HCT116 (cell line): ENCODE data around the gene IRGQ.

Experiments used
- ATF3 ChIP-seq: IDR thresholded peaks from 2 replicates; pipeline ENCODE4 v1.6.1; 2012
- EZH2 ChIP-seq: fragments of 200-600 bp; sonication (generic); IDR thresholded peaks from 2 replicates; pipeline ENCODE4 v1.6.1; 2017; ENCODE audit warnings: antibody characterized with exemption, mixed run types
- POLR2AphosphoS5 ChIP-seq: IDR thresholded peaks from 2 replicates; pipeline ENCODE4 v1.6.1; 2011; ENCODE audit warnings: mild to moderate bottlenecking, low read depth, low read length, moderate library complexity
- TF ChIP-seq, protein P1 (sequence below), 3 experiments: fragments of 200-600 bp in 1 of 3; sonication (generic) in 1 of 3; IDR thresholded peaks in 2 of 3; conservative IDR thresholded peaks in 1 of 3; 2 replicates each; pipeline ENCODE4 v1.5.1; 2012 to 2017; ENCODE audit warnings: low read depth in 2 of 3, low read length in 2 of 3, antibody characterized with exemption in 1 of 3, borderline replicate concordance in 1 of 3, control low read depth in 1 of 3, mild to moderate bottlenecking in 1 of 3, mixed read lengths in 1 of 3, mixed run types in 1 of 3, moderate library complexity in 1 of 3; ENCODE audit not compliant: insufficient read depth in 1 of 3
- TF ChIP-seq, protein P2 (sequence below): IDR thresholded peaks from 2 replicates; pipeline ENCODE4 v1.6.1; 2012; ENCODE audit warnings: low read depth

GRCh38 chr19:43554317-43554895 is 41.5 kb downstream of the IRGQ start:
- TF ChIP-seq, protein P1, sequence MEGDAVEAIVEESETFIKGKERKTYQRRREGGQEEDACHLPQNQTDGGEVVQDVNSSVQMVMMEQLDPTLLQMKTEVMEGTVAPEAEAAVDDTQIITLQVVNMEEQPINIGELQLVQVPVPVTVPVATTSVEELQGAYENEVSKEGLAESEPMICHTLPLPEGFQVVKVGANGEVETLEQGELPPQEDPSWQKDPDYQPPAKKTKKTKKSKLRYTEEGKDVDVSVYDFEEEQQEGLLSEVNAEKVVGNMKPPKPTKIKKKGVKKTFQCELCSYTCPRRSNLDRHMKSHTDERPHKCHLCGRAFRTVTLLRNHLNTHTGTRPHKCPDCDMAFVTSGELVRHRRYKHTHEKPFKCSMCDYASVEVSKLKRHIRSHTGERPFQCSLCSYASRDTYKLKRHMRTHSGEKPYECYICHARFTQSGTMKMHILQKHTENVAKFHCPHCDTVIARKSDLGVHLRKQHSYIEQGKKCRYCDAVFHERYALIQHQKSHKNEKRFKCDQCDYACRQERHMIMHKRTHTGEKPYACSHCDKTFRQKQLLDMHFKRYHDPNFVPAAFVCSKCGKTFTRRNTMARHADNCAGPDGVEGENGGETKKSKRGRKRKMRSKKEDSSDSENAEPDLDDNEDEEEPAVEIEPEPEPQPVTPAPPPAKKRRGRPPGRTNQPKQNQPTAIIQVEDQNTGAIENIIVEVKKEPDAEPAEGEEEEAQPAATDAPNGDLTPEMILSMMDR (IDR thresholded peaks at IDR 0.05 in 2 of 3, conservative IDR thresholded peaks at IDR 0.05 in 1 of 3; ENCODE audit: borderline replicate concordance in 1 of 3, insufficient read depth in 1 of 3, low read depth in 2 of 3, low read length in 2 of 3) = no peak
- TF ChIP-seq ATF3 (no peak), POLR2AphosphoS5 (no peak), EZH2 (no peak)
- TF ChIP-seq, protein P2, sequence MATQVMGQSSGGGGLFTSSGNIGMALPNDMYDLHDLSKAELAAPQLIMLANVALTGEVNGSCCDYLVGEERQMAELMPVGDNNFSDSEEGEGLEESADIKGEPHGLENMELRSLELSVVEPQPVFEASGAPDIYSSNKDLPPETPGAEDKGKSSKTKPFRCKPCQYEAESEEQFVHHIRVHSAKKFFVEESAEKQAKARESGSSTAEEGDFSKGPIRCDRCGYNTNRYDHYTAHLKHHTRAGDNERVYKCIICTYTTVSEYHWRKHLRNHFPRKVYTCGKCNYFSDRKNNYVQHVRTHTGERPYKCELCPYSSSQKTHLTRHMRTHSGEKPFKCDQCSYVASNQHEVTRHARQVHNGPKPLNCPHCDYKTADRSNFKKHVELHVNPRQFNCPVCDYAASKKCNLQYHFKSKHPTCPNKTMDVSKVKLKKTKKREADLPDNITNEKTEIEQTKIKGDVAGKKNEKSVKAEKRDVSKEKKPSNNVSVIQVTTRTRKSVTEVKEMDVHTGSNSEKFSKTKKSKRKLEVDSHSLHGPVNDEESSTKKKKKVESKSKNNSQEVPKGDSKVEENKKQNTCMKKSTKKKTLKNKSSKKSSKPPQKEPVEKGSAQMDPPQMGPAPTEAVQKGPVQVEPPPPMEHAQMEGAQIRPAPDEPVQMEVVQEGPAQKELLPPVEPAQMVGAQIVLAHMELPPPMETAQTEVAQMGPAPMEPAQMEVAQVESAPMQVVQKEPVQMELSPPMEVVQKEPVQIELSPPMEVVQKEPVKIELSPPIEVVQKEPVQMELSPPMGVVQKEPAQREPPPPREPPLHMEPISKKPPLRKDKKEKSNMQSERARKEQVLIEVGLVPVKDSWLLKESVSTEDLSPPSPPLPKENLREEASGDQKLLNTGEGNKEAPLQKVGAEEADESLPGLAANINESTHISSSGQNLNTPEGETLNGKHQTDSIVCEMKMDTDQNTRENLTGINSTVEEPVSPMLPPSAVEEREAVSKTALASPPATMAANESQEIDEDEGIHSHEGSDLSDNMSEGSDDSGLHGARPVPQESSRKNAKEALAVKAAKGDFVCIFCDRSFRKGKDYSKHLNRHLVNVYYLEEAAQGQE = no peak
